NB4 (cell line): ENCODE measurements around the gene DUSP22.

ENCODE experiments used
- DNase-seq: peaks from one replicate; pipeline ENCODE4 v3.0.0; 2010; ENCODE audit warnings: low read depth
- H3K4me3 ChIP-seq: one replicate; pipeline ENCODE4 v1.5.1; 2011; ENCODE audit warnings: mild to moderate bottlenecking, low read depth, low read length, moderate library complexity
- CTCF ChIP-seq: IDR thresholded peaks from one replicate; pipeline ENCODE4 v1.5.1; 2012; ENCODE audit warnings: low read depth, low read length
- MAX ChIP-seq: IDR thresholded peaks from 2 replicates; pipeline ENCODE4 v1.6.1; 2011; ENCODE audit warnings: low read depth, low read length
- MYC ChIP-seq: IDR thresholded peaks from 2 replicates; pipeline ENCODE4 v1.6.1; 2011; ENCODE audit warnings: low read depth, low read length
- POLR2A ChIP-seq: IDR thresholded peaks from 2 replicates; pipeline ENCODE4 v1.6.1; 2011; ENCODE audit warnings: mild to moderate bottlenecking; ENCODE audit not compliant: insufficient read length; ENCODE audit errors: extremely low read depth

Gene DUSP22

GRCh38 chr6:302760-303159 lies 10.5 kb downstream of the DUSP22 start:
- TF ChIP-seq MYC: no peak
- no peak for TF ChIP-seq POLR2A
- no peak for TF ChIP-seq CTCF
- no peak for DNase-seq
- H3K4me3 ChIP-seq: no peak overlapping the region

- no peak for TF ChIP-seq POLR2A
- no peak for TF ChIP-seq CTCF
- no peak for TF ChIP-seq MAX
- no peak for TF ChIP-seq MYC
- no peak for DNase-seq
- no peak overlapping the region for H3K4me3 ChIP-seq
Measured at GRCh38 chr6:303263-303662, 11.0 kb downstream of the DUSP22 start.

- DNase-seq: no peak
- H3K4me3 ChIP-seq: no peak overlapping the region
- TF ChIP-seq MAX (no peak), CTCF (peak; percentile 43)
Measured at GRCh38 chr6:303948-304558, 11.8 kb downstream of the DUSP22 start.

- no peak for DNase-seq
- no peak overlapping the region for H3K4me3 ChIP-seq
- TF ChIP-seq CTCF: no peak
- TF ChIP-seq MAX: no peak
- no peak for TF ChIP-seq MYC
- no peak for TF ChIP-seq POLR2A
Measured at GRCh38 chr6:304833-305370, 12.6 kb downstream of the DUSP22 start.

GRCh38 chr6:305371-306206 lies 13.3 kb downstream of the DUSP22 start:
- DNase-seq: no peak
- TF ChIP-seq MYC (no peak), POLR2A (no peak), CTCF (no peak), MAX (no peak)
- H3K4me3 ChIP-seq: no peak overlapping the region
